Transverse colon (tissue), 4 donors: ENCODE results near the gene HSPB1. TPM values are rescaled to one million over a fixed set of nuclear protein-coding genes. Genes with fewer than 3 reads are reported as not detected.

Source experiments
- DNase-seq: peaks from one replicate; pipeline ENCODE4 v3.0.0-alpha.2; 2019
- H3K27ac ChIP-seq, 4 donors: fragments of 200-600 bp; sonication (generic); 2 replicates each; pipeline ENCODE4 v1.5.1; 2016 to 2018; ENCODE audit warnings: inconsistent platforms in 4 of 4
- H3K27me3 ChIP-seq: fragments of 200-600 bp; sonication (generic); 2 replicates; pipeline ENCODE4 v1.5.1; 2017; ENCODE audit warnings: inconsistent platforms
- H3K36me3 ChIP-seq, 4 donors: fragments of 200-600 bp; sonication (generic); 2 replicates each; pipeline ENCODE4 v1.5.1; 2017 to 2019; ENCODE audit warnings: inconsistent platforms in 4 of 4
- H3K4me1 ChIP-seq, 4 donors: fragments of 200-600 bp; sonication (generic); 2 replicates each; pipeline ENCODE4 v1.5.1; 2017 to 2020; ENCODE audit warnings: inconsistent platforms in 4 of 4
- H3K4me3 ChIP-seq, 4 donors: fragments of 200-600 bp; sonication (generic); 1 replicate in 1 of 4; 2 replicates in 3 of 4; pipeline versions ENCODE4 v1.5.1 to v1.6.1; 2017 to 2019; ENCODE audit warnings: inconsistent platforms in 4 of 4
- H3K9me3 ChIP-seq, 2 donors: fragments of 200-600 bp; sonication (generic); 2 replicates each; pipeline ENCODE4 v1.5.1; 2017 to 2019; ENCODE audit warnings: inconsistent platforms in 2 of 2
- EP300 ChIP-seq: sonication (generic); formaldehyde crosslinking; IDR thresholded peaks from one replicate; pipeline ENCODE4 v1.6.1; 2017; ENCODE audit warnings: antibody characterized with exemption, low read depth
- POLR2A ChIP-seq: fragments of 450-650 bp; IDR thresholded peaks from one replicate; pipeline ENCODE4 v1.6.1; 2016; ENCODE audit warnings: antibody characterized with exemption, mild to moderate bottlenecking, moderate library complexity
- POLR2AphosphoS5 ChIP-seq, 3 donors: sonication (generic); formaldehyde crosslinking; IDR thresholded peaks; one replicate each; pipeline ENCODE4 v1.6.1; 2016; ENCODE audit warnings: antibody characterized with exemption in 3 of 3
- WGBS, 2 donors: methylation state at CpG; one replicate each; pipeline ENCODE4 v1.1.5; 2018; ENCODE audit warnings: low coverage in 1 of 2; 5-methylcytosine and 5-hydroxymethylcytosine counted together
- in situ Hi-C, 4 donors: fragments of 200-750 bp; cut with MboI; loops; one replicate each; pipeline versions ENCODE4 v1.15.0 to v1.15.1; 2017; ENCODE audit warnings: low sequenced_read_pairs in 3 of 4, low pct_ligation_motif_present in 1 of 4, low pct_unique_long_range_greater_than_20kb in 1 of 4
- intact Hi-C: fragments of 100-400 bp; cut with DNase I; formaldehyde crosslinking; loops from one replicate; pipeline ENCODE4 v1.15.1; 2023; ENCODE audit warnings: low total_unique reads
- total RNA-seq, 4 donors: library from RNA; depleted of rRNA; stranded (reverse); fragments of >200 nt; gene quantifications; one replicate each; pipeline ENCODE4 v1.1.0, GENCODE V29; 2016
- TF ChIP-seq, protein P1 (sequence below), 5 experiments: fragments of 200-600 bp in 3 of 5; fragments of 450-650 bp in 2 of 5; sonication (generic) in 3 of 5; IDR thresholded peaks; 1 replicate in 2 of 5; 2 replicates in 3 of 5; pipeline ENCODE4 v1.5.1; 2016 to 2017; ENCODE audit warnings: antibody characterized with exemption in 5 of 5, inconsistent platforms in 3 of 5, mild to moderate bottlenecking in 2 of 5, moderate library complexity in 1 of 5

The HSPB1 gene
- total RNA-seq, 4 donors from 2014 or later, result 387 to 1,086 (median 519) TPM

DNA sequence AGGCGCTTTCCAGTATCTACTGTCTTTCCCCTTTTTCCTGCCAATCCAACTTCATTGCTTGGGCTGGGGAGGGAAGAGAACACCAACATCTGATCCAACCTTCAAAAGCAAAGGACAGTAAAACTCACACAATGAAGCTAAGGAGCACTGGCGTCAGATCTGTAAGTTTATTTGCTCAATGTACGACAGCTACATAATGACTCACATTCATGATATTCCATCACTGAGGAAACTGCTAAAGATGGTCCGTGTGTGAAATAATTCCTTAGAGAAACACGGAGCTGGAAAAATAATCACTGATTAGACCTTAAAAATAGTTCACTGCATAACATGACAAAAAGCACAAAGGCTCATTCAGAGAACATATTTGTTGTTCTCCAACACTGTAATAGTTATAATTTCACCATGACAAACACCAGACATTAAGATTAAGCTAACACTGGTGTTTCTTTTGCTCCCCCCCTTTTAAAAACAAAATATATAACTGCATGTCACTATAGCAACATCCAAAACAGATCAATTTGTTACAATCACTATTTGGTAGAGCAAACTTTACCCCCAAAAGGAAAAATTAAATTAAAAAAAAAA, 24.3 kb downstream of the HSPB1 start:
- 54 to 65% methylated on average over 3 to 5 of the region's 5 CpGs for WGBS, 2 donors
- Histone ChIP-seq H3K4me1 (peaks cover 0 to 14% (median 2%) of the 10 kb centered on the region in 4 donors), H3K4me3 (no peak overlapping the region), H3K9me3 (no peaks in the 10 kb centered on the region), H3K27ac (peak overlapping the region in 1 of 4 donors; percentile 10), H3K36me3 (peaks cover 0 to 20% (median 8%) of the 10 kb centered on the region in 4 donors), H3K27me3 (no peaks in the 10 kb centered on the region)
- TF ChIP-seq, protein P1, sequence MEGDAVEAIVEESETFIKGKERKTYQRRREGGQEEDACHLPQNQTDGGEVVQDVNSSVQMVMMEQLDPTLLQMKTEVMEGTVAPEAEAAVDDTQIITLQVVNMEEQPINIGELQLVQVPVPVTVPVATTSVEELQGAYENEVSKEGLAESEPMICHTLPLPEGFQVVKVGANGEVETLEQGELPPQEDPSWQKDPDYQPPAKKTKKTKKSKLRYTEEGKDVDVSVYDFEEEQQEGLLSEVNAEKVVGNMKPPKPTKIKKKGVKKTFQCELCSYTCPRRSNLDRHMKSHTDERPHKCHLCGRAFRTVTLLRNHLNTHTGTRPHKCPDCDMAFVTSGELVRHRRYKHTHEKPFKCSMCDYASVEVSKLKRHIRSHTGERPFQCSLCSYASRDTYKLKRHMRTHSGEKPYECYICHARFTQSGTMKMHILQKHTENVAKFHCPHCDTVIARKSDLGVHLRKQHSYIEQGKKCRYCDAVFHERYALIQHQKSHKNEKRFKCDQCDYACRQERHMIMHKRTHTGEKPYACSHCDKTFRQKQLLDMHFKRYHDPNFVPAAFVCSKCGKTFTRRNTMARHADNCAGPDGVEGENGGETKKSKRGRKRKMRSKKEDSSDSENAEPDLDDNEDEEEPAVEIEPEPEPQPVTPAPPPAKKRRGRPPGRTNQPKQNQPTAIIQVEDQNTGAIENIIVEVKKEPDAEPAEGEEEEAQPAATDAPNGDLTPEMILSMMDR (IDR thresholded peaks at IDR 0.05), result no peak
- no peak for TF ChIP-seq POLR2AphosphoS5 (IDR thresholded peaks at IDR 0.05)
- no peak for TF ChIP-seq EP300
- TF ChIP-seq POLR2A, result no peak
- intact Hi-C loops, result no loop called here
- DNase-seq, result no peak
- in situ Hi-C loops, result no loop called here

DNA sequence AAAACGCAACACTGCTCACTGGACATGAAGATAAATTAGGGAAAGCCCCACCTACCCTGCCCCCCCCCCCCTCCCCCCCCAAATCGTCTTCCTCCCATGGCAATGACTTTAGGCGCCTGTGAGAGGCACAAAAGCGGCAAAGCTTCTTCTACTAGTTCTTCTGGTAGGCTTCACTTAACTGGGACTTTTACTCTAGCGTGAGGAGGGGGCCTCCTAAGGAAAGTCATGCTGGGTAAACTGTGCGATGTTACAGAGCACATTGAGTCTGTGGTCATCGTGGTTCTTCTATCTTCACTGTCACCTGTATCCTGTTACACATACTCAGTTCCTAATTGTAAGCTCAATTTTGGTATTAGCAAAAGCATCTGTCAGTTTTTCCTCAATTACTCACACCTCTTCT, 25.1 kb downstream of the HSPB1 start:
- in situ Hi-C loops (no loop called here), intact Hi-C loops (no loop called here)
- peaks cover 0 to 20% (median 8%) of the 10 kb centered on the region in 4 donors for H3K36me3 ChIP-seq
- H3K9me3 ChIP-seq, result no peaks in the 10 kb centered on the region
- no peak for DNase-seq
- H3K27ac ChIP-seq, result no peak overlapping the region
- WGBS, 2 donors, result 41 to 65% methylated on average over 4 to 7 of the region's 7 CpGs
- no peak for TF ChIP-seq POLR2A
- no peak for TF ChIP-seq EP300
- H3K4me3 ChIP-seq, result no peak overlapping the region
- H3K4me1 ChIP-seq, result peaks cover 0 to 22% (median 2%) of the 10 kb centered on the region in 4 donors
- H3K27me3 ChIP-seq, result no peaks in the 10 kb centered on the region

DNA sequence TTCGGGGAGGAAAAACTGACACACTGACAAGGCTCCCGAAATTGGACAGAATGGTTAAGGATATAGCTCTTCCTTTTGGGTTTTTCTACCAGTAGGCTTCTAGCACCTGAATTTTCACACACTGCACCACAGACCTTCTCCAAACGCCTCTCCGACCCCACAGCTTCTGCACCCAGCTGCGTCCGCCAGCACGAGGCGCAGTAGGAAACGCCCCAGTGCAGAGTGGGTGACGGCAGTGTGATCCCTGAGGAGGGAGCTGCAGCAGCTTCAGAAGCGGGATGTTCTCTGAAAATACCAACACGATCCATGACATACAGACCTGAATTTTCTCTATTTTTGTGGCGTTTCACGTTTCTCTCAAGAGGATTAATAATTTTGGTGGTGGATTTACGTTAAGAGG, 25.9 kb downstream of the HSPB1 start:
- intact Hi-C loops (no loop called here), in situ Hi-C loops (no loop called here)
- H3K36me3 ChIP-seq, result peaks cover 0 to 20% (median 8%) of the 10 kb centered on the region in 4 donors
- peaks cover 4 to 30% (median 7%) of the 10 kb centered on the region in 4 donors for H3K4me1 ChIP-seq
- H3K27ac ChIP-seq, result no peak overlapping the region
- WGBS, 2 donors, result 20 to 89% methylated on average over 1 to 15 of the region's 15 CpGs
- H3K9me3 ChIP-seq, result no peaks in the 10 kb centered on the region
- H3K27me3 ChIP-seq, result no peaks in the 10 kb centered on the region
- TF ChIP-seq POLR2AphosphoS5 (IDR thresholded peaks at IDR 0.05) (no peak), POLR2A (no peak), EP300 (no peak)
- TF ChIP-seq, protein P1 (IDR thresholded peaks at IDR 0.05), result no peak
- H3K4me3 ChIP-seq, result no peak overlapping the region
- no peak for DNase-seq

DNA sequence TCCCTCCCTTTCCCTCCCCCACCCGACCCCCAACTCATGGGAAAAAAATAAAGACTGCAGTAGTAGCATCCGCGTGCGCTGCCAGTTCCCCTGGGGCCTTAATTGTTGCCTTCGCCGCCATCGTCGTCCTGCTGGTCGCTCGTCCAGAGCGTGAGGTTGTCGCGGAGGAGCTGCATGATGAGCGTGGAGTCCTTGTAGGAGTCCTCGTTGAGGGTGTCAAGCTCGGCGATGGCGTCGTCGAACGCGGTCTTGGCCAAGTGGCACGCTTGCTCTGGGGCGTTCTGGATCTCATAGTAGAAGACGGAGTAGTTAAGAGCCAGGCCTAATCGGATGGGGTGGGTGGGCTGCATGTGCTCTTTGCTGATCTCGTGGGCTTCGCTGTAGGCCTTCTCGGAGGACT, 27.0 kb downstream of the HSPB1 start:
- Histone ChIP-seq H3K27ac (no peak overlapping the region), H3K4me1 (peaks cover 10 to 41% (median 15%) of the 10 kb centered on the region in 4 donors), H3K9me3 (no peaks in the 10 kb centered on the region), H3K36me3 (peaks cover 0 to 20% (median 8%) of the 10 kb centered on the region in 4 donors), H3K27me3 (no peaks in the 10 kb centered on the region), H3K4me3 (no peak overlapping the region)
- DNase-seq, result no peak
- intact Hi-C loops, result no loop called here
- TF ChIP-seq, protein P1 (IDR thresholded peaks at IDR 0.05), result no peak
- no peak for TF ChIP-seq POLR2A
- TF ChIP-seq POLR2AphosphoS5 (IDR thresholded peaks at IDR 0.05), result no peak
- no peak for TF ChIP-seq EP300
- 92 to 94% methylated on average over 15 to 29 of the region's 29 CpGs for WGBS, 2 donors
- in situ Hi-C loops, result no loop called here
